ENCODE data around the gene TMEM196.

TMEM196 gene

GRCh38 chr7:19772841-19773760 lies at the start of gene TMEM196:
Gene TMEM196, minus strand, starts transcription at chr7:19773617. Its CDS starts 921 bp downstream, at chr7:19772696.
- no peak for DNase-seq (ENCODE audit: extremely low read depth in 1 of 2, low read depth in 1 of 2)

GRCh38 chr7:19816128-19816527 lies 42.7 kb upstream of the TMEM196 start:
- no peak for DNase-seq (ENCODE audit: extremely low read depth in 1 of 2, low read depth in 1 of 2)

- no peak for DNase-seq (ENCODE audit: extremely low read depth in 1 of 2, low read depth in 1 of 2)
Measured at GRCh38 chr7:19815546-19815945, 42.1 kb upstream of the TMEM196 start.

GRCh38 chr7:19814776-19815175 lies 41.4 kb upstream of the TMEM196 start:
- no peak for DNase-seq (ENCODE audit: extremely low read depth in 1 of 2, low read depth in 1 of 2)

- DNase-seq (ENCODE audit: extremely low read depth in 1 of 2, low read depth in 1 of 2) = no peak
Measured at GRCh38 chr7:19811386-19811785, 38.0 kb upstream of the TMEM196 start.

- no peak for DNase-seq (ENCODE audit: extremely low read depth in 1 of 2, low read depth in 1 of 2)
Measured at GRCh38 chr7:19798986-19799385, 25.6 kb upstream of the TMEM196 start.

GRCh38 chr7:19783541-19783940 lies 10.1 kb upstream of the TMEM196 start:
- DNase-seq (ENCODE audit: extremely low read depth in 1 of 2, low read depth in 1 of 2) = no peak

GRCh38 chr7:19776981-19777380 lies 3.6 kb upstream of the TMEM196 start:
- no peak for DNase-seq (ENCODE audit: extremely low read depth in 1 of 2, low read depth in 1 of 2)

GRCh38 chr7:19775578-19775977 lies 2.2 kb upstream of the TMEM196 start:
- DNase-seq (ENCODE audit: extremely low read depth in 1 of 2, low read depth in 1 of 2) = no peak

GRCh38 chr7:19772306-19772705 lies 1.1 kb downstream of the TMEM196 start:
- DNase-seq (ENCODE audit: extremely low read depth in 1 of 2, low read depth in 1 of 2) = no peak

GRCh38 chr7:19762631-19763030 lies 10.8 kb downstream of the TMEM196 start:
- DNase-seq (ENCODE audit: extremely low read depth in 1 of 2, low read depth in 1 of 2) = no peak

GRCh38 chr7:19754521-19755116 lies 18.8 kb downstream of the TMEM196 start:
- DNase-seq (ENCODE audit: extremely low read depth in 1 of 2, low read depth in 1 of 2) = no peak

GRCh38 chr7:19752020-19752419 lies 21.4 kb downstream of the TMEM196 start:
- no peak for DNase-seq (ENCODE audit: extremely low read depth in 1 of 2, low read depth in 1 of 2)

- DNase-seq (ENCODE audit: extremely low read depth in 1 of 2, low read depth in 1 of 2) = no peak
Measured at GRCh38 chr7:19749658-19750057, 23.8 kb downstream of the TMEM196 start.

GRCh38 chr7:19747740-19748339 lies 25.6 kb downstream of the TMEM196 start:
- DNase-seq (ENCODE audit: extremely low read depth in 1 of 2, low read depth in 1 of 2) = no peak

GRCh38 chr7:19744075-19744474 lies 29.3 kb downstream of the TMEM196 start:
- no peak for DNase-seq (ENCODE audit: extremely low read depth in 1 of 2, low read depth in 1 of 2)

- no peak for DNase-seq (ENCODE audit: extremely low read depth in 1 of 2, low read depth in 1 of 2)
Measured at GRCh38 chr7:19728716-19729115, 44.7 kb downstream of the TMEM196 start.

- DNase-seq (ENCODE audit: extremely low read depth in 1 of 2, low read depth in 1 of 2) = no peak
Measured at GRCh38 chr7:19725770-19726169, 47.6 kb downstream of the TMEM196 start.

- no peak for DNase-seq (ENCODE audit: extremely low read depth in 1 of 2, low read depth in 1 of 2)
Measured at GRCh38 chr7:19715499-19715898, 57.9 kb downstream of the TMEM196 start.

- DNase-seq (ENCODE audit: extremely low read depth in 1 of 2, low read depth in 1 of 2) = no peak
Measured at GRCh38 chr7:19713676-19714075, 59.7 kb downstream of the TMEM196 start.

GRCh38 chr7:19709249-19709578 lies 64.2 kb downstream of the TMEM196 start:
- no peak for DNase-seq (ENCODE audit: extremely low read depth in 1 of 2, low read depth in 1 of 2)
